Measurements from ENCODE around the gene SNX13.

- TF ChIP-seq, protein P1, sequence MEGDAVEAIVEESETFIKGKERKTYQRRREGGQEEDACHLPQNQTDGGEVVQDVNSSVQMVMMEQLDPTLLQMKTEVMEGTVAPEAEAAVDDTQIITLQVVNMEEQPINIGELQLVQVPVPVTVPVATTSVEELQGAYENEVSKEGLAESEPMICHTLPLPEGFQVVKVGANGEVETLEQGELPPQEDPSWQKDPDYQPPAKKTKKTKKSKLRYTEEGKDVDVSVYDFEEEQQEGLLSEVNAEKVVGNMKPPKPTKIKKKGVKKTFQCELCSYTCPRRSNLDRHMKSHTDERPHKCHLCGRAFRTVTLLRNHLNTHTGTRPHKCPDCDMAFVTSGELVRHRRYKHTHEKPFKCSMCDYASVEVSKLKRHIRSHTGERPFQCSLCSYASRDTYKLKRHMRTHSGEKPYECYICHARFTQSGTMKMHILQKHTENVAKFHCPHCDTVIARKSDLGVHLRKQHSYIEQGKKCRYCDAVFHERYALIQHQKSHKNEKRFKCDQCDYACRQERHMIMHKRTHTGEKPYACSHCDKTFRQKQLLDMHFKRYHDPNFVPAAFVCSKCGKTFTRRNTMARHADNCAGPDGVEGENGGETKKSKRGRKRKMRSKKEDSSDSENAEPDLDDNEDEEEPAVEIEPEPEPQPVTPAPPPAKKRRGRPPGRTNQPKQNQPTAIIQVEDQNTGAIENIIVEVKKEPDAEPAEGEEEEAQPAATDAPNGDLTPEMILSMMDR (IDR thresholded peaks at IDR 0.05; ENCODE audit: low read length) = no peak
- no peak for TF ChIP-seq EZH2 (optimal IDR thresholded peaks at IDR 0.05; ENCODE audit: low read depth, low read length)
Observed at GRCh38 chr7:17900464-17900863, 39.8 kb downstream of the SNX13 start.
